Smooth muscle cell of the brain vasculature (primary cell): ENCODE results near the gene SVEP1.

Experiments used
- DNase-seq: peaks from one replicate; pipeline ENCODE4 v3.0.0-alpha.2; 2012; ENCODE audit warnings: low read depth, low spot score

SVEP1 gene

DNA sequence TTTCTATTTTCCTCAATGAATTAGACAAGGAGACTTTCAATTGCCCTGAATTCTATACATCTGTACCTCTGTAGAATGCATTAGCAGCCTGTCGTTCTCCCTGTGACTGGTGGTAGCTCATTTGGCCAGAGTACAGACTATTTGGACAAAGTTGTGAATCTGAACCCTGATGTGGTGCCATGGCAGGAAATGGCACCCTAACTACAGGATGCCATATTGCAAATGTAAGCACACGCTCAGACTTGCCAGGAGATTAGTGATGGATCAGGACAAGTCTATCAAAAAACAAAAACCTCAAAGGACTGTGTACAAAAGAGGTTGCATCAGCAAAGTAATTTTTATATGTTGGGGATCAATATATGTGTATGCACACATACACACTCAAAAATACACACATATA, 58.3 kb downstream of the SVEP1 start:
- no peak for DNase-seq

DNA sequence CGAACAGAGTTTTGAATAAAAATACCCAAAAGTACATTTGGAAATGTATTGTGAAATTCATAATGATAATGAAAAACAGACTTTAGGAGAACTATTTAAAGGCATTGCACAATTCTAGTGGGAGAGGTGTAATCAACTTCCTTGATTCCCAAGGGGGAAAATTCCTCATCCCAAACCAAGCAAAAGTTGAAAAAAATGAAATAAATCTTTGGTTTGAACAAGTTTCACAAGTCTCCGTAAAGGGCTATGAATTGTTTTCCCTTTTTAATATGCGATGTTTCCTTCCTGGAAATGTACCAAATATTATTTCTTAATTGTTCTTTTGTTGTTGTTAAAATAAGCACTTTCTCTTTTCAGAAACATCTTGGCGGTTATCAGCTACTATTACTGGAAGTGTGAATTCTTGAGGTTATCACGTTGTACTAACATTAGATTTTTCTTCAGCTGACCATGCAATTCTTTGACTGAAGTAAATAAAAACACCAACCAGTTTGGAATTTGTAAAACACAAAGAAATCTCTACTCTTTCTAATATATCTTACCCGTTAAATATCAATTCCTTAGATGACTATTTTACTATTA, 59.3 kb downstream of the SVEP1 start:
- no peak for DNase-seq

DNA sequence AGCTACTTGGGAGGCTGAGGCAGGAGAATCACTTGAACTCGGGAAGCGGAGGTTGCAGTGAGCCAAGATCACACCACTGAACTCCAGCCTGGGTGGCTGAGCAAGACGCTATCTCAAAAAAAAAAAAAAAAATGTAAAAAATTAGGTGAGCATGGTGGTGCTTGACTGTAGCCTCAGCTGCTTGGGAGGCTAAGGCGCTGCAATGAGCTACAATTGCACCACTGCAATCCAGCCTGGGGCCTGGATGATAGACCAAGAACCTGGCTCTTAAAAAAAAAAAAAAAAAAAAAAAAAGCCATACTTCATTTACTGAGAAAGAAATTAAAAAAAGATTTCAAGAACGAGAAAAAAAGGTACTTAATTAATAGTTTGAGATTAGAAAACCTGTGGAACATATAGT, 62.1 kb downstream of the SVEP1 start:
- DNase-seq = no peak

DNA sequence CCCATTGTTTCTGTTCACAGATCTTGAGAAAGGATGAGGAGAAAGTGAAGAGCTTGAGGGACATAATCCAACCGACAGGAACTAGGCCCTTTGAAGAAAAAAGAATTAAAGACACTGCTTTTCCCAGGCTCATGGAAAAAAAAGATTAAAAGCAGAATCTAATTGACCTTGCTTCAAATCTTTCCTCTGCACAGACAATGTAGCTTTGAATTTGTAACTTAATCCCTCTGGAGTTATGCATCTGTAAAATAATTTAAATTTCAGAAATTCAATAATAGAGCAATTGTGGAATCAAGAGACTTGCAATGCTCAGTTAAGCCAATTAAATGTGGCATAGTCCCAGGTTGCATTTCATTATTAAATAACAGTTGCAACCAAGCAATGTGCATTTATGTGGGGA, 64.6 kb downstream of the SVEP1 start:
- no peak for DNase-seq

DNA sequence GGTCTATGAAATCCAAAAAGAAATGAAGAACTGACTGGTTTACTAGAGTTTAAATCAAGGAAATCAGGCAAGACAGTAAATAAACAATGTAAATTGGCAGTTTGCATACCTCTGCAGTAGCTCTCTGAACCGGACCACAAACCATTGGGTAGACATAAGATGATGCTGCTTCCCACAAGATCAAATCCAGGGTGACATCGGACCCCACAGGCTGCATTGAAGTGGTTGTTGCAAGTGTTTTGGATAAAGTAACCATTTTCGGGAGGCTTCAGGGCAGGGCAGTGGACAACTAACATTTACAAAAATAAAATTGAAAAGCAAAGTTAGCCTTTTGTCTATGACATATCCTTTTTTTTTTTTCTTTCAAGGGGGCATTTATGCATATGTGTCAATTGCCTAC, 66.7 kb downstream of the SVEP1 start:
- DNase-seq = no peak

DNA sequence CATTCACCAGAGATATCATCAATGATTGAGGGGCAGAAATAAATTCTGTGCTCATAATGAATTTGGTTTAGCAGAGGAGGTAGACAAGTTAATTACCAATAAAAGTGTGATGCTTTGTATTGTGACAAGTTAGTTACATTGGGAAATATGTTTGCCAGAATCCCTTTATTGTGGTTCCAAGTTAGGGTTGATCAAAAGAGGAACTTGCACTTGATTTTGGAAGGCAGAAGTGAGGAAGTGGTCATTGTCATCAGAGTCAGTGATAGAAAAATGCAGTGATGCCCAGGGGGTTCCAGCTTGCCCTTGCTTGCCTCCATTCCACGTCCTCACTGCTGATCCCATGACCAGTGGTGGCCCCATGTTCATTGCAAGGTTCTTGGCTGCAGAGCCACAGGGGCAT, 69.7 kb downstream of the SVEP1 start:
- DNase-seq = no peak

DNA sequence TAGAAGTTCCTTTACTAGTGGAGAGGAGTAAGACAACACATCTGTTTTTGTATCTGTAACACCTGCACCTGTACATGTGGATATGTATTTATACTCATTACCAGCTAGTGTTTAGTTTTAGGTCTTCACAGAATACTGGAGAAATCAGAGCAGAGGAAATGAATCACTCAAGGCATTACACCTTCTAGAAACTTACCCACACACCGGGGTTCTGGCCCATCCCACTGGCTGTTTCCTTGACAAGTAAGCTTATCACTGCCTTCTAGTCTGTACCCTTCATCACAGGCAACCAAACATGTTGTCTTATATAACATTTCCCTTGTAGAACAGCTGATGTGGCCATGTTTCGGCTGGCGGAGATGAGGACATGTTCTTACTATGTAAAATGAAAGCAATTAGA, 76.7 kb downstream of the SVEP1 start:
- DNase-seq = no peak

DNA sequence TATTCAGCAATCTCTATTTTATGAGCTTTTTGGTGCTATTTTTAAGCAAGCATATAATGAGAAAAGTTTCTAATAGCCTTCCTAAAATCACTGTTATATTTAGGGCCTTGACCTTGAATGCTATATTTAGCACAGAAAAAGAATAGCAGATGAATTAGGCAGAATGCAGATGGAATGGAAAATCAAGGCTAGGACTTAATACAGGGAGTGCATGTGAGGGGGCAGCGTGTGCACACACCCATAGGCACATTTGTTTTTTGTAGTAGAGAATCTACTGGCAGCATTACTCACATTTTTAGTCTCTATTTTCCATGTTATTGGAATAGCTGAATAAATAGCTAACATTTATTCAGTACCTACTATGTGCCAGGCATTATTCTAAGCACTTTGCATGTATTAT, 79.9 kb downstream of the SVEP1 start:
- no peak for DNase-seq

DNA sequence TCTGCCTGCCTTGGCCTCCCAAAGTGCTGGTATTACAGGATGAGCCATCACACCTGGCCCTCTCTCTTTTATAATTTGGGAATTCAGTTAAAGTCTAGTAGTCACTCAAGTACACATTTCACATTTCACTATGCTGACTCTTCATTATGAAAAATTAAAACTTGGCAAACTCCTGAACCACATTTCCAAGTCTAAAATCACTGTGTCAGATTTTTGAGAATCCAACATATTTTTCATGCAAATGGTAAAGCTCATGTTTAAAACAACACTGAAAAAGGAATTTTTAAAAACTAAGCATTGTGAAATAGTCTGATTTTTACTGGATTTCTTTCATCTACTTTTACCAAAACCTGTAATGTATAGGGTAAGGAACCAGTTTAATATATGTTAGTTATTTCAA, 92.3 kb downstream of the SVEP1 start:
- DNase-seq = no peak

DNA sequence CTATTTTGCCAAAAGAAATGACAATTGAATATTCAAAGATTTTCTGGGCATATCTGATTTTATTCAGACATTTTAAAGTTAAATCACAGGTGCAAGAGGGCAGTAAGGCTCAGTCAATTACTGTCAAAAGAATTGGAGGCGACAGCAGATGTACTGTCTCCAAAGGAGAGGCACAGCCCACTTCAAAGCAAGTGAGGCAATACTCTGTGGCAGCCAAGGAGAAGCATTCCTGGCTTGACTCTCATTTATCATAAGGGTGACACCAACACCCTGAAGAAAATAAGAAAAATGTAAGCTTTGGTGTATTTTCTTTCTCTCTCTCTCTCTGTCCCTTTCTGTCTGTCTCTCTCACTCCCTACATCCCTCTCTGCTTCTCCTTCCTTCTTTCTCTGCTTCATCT, 93.3 kb downstream of the SVEP1 start:
- no peak for DNase-seq

DNA sequence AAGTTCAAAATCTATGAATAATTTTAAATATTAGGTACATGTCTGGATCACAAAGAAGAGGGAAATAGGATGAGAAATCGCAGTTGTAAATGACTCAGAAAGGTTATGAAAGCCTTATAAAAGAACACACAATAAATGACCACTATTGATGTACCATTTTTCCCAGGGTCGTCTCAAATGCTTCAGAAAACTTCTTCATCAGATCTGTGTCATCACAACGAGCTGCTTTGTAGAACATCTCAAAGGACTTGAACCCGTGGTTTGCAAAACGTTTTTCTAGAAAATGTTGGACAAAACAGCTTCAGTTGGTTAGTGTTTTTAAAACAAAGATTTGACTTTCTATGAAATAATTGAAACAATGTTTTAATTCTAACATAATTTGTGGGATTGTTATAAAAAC, 100.1 kb downstream of the SVEP1 start:
- DNase-seq = no peak

DNA sequence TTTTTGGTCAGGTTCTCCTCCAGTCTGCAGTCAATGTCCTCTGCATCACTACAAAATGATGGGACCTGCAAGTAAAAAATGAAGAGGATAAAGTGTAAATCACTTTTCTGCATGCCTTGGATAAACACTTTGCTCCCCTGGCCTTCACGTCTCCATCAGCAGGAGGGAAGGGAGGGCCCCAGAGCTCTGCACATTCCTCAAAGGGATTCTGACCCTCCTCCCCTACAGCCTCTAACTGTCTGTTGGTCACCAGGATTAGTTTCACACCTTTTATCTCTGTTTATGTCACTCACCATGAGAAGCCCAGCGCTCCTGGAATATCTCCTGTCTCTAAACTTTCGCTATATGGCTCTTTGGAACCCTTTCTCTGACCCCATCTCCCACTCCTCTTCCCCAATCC, 103.3 kb downstream of the SVEP1 start:
- no peak for DNase-seq

DNA sequence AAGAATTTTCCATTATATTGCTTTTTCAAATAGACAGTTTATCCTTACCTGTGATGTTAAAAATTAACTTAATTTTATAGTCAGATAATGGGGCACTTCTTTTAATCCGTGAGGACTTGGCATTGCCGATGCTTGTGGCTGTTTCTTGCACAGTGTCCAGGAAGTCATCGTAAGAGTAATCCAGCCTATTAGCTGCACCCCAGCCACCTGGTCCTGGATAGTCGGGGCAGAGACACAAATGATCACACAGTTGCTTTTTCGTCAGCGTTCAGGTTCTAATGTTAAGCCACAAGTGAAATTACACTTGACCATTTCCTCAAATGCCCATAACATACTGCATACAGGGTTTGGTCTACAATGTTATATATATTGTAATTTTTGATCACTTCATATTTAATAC, 107.4 kb downstream of the SVEP1 start:
- DNase-seq = no peak

DNA sequence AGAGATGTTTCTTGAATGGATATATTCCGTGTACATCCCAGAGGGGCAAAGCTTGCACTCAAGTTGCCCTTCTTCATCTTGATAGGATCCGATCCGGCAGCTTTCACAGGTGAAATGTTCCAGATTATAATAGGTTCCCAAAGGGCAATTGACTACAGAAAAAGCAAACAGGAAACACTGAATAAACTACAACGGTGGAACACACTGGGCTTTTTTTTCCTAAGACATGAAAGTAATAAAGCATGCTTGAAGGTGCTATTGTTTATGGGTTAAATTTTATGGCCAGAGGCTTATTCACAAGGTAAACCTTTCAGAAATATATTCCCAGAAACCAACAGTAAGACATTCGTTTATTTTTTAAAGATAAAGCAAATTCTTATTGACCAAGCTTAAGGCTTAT, 110.6 kb downstream of the SVEP1 start:
- DNase-seq = no peak

DNA sequence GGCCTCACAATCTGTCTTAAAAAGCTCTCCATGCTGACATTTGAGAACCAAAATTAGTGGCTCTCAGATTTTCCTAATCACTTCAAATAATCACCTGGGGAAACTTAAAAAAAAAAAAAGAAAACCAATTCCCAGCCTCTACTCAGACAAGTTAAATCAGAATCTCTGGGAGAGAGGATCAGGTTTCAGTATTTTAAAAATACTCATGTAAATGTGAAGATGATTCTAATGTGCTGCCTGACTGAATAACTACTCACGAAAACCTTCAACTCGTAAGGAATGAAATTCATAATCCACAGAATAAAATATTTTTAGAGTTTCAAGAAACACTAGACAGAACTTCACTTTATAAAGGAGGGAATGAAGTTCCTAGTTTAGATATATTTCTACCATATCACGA, 114.4 kb downstream of the SVEP1 start:
- no peak for DNase-seq

DNA sequence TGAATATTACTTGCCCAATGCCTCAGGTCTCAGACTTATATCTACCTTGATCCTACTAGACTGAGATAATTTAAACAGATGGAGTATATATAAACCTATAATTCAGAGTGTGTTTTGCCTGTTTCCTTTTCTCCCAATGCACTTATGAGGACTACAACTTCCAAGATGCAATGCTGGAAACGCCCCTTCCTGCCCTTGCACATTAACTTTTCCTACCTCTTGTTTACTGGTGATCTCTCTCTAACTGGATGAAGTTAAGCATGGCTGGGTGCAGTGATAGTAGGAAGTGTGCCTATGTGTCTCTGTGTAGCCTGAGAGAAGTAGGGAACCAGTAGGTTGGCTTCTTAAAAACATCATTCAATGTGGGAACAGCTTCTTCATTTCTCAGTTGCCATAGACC, 115.2 kb downstream of the SVEP1 start:
- no peak for DNase-seq

DNA sequence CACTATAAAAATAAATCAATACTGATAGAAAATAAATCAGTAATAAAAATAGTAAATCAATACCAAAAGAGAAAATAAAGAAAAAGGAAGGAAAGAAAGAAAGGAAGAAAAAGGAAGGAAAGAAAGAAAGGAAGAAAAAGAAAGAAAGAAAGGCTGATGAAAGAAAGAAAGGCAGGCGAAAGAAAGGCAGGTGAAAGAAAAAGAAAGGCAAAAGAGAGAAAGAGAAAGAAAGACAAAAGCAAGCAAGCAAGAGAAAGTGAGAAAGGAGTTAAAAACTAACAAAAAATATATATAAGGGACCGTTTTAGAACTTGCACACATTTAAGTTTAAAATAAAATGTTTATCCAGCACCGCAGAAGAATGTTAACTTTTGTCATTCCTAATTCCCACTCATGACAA, 116.0 kb downstream of the SVEP1 start:
- DNase-seq = no peak

DNA sequence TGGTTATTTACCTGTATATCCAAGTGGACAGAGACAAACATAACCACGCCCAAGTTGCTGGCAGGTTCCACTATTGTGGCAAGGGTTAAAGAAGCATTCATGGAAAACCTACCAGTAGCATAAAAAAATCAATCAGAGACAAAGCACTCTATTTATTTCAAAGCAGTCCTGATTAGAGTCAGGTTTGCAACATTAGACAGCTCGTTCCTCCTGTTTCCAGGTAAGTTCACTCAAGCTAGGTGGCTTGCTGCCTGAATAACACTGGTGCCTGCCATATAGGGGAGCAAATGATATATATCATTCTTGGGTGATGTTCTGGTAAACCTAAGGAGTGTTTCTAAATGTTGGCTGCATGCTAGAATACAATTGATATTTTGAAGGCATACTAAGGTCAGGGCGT, 122.3 kb downstream of the SVEP1 start:
- DNase-seq = no peak

DNA sequence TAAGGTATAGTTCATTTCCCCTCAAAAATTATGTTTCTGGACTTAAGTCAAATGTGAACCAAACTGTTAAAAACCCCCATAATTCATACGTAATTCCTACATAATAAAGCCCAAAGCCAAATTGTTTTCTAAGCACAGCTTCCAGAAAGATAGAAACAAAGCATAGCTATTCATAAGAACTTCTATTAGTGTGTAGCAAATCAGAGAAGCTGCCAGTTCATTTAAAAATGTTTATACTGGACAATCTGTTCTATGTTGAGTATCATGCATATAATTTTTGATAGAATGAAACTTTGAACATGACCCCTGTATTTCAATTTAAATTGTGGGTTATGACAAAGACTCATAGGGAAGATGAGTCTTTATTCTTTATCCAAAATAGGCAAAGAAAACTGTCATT, 122.9 kb downstream of the SVEP1 start:
- DNase-seq = no peak

DNA sequence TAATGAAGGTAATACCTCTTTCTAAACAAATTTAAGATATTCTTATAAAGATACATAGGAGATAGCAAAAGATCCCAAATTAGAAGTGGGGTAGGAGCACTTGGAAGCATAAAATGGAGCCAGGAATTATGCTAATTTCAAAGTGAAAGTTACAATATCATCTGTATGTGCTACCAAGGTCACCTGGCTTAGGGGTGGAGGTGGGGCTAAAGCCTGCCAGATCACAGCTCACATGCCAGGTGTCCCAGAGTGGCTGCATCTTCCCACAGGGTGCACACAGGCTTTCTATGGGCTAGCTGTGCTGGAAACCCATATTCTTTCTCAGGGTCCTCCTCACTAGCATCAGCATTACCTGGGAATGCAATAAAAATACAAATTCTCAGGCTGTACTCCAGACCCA, 123.7 kb downstream of the SVEP1 start:
- no peak for DNase-seq

DNA sequence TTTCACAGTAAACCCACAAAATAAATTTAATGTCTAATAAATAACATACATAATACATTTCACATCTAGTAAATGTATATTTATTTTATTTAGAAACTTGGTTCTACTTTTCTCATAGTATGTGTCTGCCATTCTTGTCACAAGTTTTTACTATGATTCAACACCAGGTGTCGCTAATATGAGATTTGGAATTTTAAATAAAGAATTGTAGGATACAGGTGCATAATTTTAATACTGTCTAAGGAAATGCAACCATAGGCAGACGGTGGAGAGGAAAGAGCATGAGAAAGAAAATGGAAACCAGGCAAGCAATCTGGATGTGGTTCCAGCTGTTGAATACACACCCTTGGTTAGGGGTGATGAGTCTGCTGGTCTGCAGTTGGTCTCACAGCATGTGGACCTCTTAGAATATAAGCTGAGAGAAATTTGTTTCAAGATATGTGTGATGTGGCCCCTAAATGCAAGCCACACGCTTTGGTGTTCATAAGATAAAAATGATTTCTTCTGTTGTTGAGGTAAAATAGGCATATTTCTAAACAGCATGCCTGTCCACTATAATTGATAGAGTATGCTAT, 127.2 kb downstream of the SVEP1 start:
- DNase-seq = no peak

DNA sequence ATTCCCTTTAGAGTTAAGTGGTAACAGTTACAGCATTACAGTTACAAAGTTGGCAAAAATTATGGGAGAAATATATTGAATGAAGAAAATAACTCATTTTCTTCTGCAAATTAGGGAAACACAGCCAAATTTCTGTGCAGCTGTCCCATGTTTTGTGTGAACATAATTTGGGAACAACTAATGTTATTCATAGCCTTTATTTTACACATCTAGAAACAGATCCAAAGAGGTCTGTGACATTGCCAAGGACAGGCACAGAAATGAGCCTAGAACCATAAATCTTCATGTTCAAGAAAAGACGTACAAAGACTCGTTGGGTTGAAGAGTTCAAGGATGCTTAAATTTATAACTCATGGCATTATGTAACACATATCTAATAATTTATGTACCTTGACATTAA, 127.8 kb downstream of the SVEP1 start:
- no peak for DNase-seq

DNA sequence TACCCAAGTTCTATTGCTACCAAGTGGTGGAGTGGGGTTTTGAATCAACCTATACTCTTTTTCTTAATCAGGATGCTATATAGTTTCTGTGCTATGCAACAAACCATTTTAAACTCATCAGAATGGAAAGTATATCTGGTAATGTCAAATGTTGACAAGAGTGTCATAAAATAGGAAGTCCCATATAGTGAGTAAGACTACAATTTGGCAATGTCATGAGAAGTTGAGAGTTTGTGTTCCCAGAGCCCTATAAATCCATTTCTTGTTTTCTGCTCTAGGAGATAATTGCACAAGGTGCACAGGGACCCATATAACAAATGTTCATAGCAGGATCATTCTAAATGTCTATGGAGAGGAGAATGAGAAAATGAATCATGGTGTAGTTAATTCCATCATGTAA, 132.1 kb downstream of the SVEP1 start:
- DNase-seq = no peak

DNA sequence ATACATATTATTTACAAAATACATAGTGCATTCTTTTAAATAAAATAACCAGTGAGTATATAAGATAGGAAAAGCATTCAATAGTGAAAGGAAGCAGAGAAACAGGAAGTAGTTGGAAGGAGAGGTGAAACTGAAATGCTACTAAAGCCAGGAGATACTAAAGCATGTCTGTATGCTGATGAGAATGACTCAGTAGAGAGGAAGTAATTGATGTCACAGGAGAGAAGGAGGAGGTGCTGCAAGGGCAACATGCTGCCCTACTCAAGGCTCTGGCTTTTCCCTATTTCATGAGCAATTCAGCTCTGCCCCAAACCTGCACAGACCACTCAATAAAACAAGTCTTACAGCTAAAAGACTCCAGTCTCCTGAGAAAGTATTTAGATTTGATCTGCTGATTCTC, 133.4 kb downstream of the SVEP1 start:
- DNase-seq = no peak
